Sigmoid colon (tissue), 4 donors: Measurements from ENCODE around the gene GTF2A1.

ENCODE experiments used
- CTCF ChIP-seq, 4 experiments: fragments of 450-650 bp in 3 of 4; fragments of 200-600 bp in 1 of 4; IDR thresholded peaks; one replicate each; pipeline ENCODE4 v1.5.1; 2016 to 2019; ENCODE audit warnings: antibody characterized with exemption in 4 of 4, mild to moderate bottlenecking in 3 of 4, moderate library complexity in 2 of 4
- POLR2A ChIP-seq, 2 donors: fragments of 450-650 bp; IDR thresholded peaks; one replicate each; pipeline ENCODE4 v1.6.1; 2016; ENCODE audit warnings: antibody characterized with exemption in 2 of 2, mild to moderate bottlenecking in 2 of 2, moderate library complexity in 2 of 2
- POLR2AphosphoS5 ChIP-seq, 4 donors: sonication (generic); formaldehyde crosslinking; IDR thresholded peaks; one replicate each; pipeline ENCODE4 v1.6.1; 2017; ENCODE audit warnings: antibody characterized with exemption in 4 of 4

DNA sequence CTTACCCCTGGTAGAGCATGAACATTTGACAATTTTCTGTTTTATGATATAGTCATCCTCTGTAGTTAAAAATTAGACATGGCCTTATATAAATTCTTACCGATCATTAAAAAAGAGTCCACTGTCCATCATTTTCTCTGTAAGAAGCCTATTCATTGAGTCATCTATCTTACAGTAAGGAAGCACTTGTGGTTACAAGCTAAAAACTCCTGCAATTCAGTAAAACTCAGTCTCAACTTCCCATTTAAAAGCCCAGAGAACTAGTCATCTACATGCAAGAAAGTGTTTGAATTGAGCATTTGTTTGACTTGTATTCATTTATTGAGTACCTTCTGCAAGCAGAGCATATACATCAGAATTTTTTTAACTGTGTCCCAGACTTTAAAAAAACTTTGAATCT, 63.3 kb downstream of the GTF2A1 start:
- TF ChIP-seq POLR2A (IDR thresholded peaks at IDR 0.05) = no peak
- TF ChIP-seq CTCF (IDR thresholded peaks at IDR 0.05) = no peak
- no peak for TF ChIP-seq POLR2AphosphoS5 (IDR thresholded peaks at IDR 0.05)
